ENCODE results near the gene OR5A2.

DNA sequence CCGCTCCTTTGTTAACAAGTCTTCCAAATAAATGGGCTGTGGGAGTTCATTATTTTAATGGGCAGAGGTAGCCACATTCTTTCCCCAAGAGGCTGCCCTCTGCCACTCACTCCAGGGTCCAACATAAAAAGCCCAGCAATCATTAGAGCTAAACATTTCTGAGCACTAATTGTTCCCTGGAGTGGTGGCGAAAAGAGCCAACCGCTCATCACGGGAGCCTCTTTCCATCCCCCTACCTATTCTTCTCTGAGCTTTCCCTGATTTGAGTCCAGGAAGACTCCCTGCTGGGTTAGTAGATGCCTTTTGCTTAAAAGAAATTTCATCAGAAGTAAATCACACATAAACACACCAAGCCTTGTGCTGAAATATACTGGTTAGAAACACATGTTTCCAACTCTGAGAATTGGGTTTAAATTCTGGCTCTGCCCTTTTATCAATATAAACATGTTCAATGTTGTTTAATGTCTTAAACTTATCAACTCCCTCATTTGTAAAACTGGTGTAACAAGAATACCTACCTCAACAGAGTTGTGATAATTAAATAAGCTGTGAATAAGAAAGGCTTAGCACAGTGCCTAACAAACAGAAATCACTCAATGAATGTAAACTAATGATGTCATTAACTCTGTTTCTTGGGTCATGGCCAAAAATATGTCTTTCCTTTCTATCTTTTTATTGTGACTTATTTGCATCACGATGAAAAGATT, at the start of gene OR5A2:
- TF ChIP-seq, protein P1, sequence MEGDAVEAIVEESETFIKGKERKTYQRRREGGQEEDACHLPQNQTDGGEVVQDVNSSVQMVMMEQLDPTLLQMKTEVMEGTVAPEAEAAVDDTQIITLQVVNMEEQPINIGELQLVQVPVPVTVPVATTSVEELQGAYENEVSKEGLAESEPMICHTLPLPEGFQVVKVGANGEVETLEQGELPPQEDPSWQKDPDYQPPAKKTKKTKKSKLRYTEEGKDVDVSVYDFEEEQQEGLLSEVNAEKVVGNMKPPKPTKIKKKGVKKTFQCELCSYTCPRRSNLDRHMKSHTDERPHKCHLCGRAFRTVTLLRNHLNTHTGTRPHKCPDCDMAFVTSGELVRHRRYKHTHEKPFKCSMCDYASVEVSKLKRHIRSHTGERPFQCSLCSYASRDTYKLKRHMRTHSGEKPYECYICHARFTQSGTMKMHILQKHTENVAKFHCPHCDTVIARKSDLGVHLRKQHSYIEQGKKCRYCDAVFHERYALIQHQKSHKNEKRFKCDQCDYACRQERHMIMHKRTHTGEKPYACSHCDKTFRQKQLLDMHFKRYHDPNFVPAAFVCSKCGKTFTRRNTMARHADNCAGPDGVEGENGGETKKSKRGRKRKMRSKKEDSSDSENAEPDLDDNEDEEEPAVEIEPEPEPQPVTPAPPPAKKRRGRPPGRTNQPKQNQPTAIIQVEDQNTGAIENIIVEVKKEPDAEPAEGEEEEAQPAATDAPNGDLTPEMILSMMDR (IDR thresholded peaks at IDR 0.05; ENCODE audit: low read depth, low read length, poor library complexity, severe bottlenecking) = no peak
- TF ChIP-seq EZH2phosphoT487 (IDR thresholded peaks at IDR 0.05; ENCODE audit: borderline replicate concordance, low read length) = no peak

All from DOHH2 (cell line).